Measurements from ENCODE around the gene PTGES3.

DNA sequence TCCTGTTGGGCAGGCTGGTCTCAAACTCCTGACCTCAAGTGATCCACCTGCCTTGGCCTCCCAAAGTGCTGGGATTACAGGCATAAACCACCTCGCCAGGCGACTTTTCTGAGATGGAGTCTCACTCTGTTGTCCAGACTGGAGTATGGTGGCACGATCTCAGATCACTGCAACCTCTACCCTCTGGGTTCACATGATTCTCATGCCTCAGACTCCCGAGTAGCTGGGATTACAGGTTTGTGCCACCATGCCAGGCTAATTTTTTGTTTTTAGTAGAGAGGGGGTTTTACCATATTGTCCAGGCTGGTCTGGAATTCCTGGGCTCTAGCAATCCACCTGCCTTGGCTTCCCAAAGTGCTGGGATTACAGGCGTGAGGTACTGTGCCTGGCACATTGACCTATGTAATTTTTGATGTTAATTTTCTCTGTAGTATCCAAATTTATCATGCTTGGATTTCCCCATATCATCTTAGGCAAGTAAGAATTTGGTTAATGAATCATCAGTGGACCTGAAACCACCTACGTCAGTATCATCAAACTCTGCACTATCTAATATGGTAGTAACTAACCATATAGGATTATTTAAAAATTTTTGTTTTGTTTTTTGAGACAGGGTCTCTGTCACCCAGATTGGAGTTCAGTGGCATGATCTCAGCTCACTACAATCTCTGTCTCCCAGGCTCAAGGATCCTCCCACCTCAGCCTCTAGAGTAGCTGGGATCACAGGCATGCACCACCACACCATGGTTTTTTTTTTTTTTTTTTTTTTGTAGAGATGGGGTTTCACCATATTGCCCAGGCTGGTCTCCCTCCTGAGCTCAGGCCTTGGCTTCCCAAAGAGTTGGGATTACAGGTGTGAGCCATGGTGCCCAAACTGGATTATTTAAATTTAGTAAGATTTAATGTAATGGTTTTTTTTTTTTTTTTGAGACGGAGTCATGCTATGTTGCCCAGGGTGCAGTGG is 30.4 kb downstream of the PTGES3 start:
- TF ChIP-seq, protein P1, sequence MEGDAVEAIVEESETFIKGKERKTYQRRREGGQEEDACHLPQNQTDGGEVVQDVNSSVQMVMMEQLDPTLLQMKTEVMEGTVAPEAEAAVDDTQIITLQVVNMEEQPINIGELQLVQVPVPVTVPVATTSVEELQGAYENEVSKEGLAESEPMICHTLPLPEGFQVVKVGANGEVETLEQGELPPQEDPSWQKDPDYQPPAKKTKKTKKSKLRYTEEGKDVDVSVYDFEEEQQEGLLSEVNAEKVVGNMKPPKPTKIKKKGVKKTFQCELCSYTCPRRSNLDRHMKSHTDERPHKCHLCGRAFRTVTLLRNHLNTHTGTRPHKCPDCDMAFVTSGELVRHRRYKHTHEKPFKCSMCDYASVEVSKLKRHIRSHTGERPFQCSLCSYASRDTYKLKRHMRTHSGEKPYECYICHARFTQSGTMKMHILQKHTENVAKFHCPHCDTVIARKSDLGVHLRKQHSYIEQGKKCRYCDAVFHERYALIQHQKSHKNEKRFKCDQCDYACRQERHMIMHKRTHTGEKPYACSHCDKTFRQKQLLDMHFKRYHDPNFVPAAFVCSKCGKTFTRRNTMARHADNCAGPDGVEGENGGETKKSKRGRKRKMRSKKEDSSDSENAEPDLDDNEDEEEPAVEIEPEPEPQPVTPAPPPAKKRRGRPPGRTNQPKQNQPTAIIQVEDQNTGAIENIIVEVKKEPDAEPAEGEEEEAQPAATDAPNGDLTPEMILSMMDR (IDR thresholded peaks at IDR 0.05): no peak
- TF ChIP-seq RFX5 (IDR thresholded peaks at IDR 0.05) (no peak), CHD2 (IDR thresholded peaks at IDR 0.05; ENCODE audit: low read length, partially characterized antibody) (no peak), BHLHE40 (IDR thresholded peaks at IDR 0.05; ENCODE audit: low read depth, low read length) (no peak), MAFK (IDR thresholded peaks at IDR 0.05; ENCODE audit: partially characterized antibody) (no peak)
- TF ChIP-seq, protein P2, sequence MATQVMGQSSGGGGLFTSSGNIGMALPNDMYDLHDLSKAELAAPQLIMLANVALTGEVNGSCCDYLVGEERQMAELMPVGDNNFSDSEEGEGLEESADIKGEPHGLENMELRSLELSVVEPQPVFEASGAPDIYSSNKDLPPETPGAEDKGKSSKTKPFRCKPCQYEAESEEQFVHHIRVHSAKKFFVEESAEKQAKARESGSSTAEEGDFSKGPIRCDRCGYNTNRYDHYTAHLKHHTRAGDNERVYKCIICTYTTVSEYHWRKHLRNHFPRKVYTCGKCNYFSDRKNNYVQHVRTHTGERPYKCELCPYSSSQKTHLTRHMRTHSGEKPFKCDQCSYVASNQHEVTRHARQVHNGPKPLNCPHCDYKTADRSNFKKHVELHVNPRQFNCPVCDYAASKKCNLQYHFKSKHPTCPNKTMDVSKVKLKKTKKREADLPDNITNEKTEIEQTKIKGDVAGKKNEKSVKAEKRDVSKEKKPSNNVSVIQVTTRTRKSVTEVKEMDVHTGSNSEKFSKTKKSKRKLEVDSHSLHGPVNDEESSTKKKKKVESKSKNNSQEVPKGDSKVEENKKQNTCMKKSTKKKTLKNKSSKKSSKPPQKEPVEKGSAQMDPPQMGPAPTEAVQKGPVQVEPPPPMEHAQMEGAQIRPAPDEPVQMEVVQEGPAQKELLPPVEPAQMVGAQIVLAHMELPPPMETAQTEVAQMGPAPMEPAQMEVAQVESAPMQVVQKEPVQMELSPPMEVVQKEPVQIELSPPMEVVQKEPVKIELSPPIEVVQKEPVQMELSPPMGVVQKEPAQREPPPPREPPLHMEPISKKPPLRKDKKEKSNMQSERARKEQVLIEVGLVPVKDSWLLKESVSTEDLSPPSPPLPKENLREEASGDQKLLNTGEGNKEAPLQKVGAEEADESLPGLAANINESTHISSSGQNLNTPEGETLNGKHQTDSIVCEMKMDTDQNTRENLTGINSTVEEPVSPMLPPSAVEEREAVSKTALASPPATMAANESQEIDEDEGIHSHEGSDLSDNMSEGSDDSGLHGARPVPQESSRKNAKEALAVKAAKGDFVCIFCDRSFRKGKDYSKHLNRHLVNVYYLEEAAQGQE (IDR thresholded peaks at IDR 0.05): no peak
- TF ChIP-seq, protein P3, sequence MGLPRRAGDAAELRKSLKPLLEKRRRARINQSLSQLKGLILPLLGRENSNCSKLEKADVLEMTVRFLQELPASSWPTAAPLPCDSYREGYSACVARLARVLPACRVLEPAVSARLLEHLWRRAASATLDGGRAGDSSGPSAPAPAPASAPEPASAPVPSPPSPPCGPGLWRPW (IDR thresholded peaks at IDR 0.05): no peak

Measured in A549 (cell line).